Activated T-cell treated with anti-CD3 and anti-CD28 coated beads, Interleukin-2, amount 50 U/mL, for 4 hours (primary cell): ENCODE results near the gene PYGB. TPM values are rescaled to one million over a fixed set of nuclear protein-coding genes. Genes with fewer than 3 reads are reported as not detected.

Experiments used
- ATAC-seq, 2 donors: fragments of 200-7000 bp; cut with Tn5 transposase; one replicate each; pipeline ENCODE4 v1.10.0; 2021
- DNase-seq: peaks from one replicate; pipeline ENCODE4 v3.0.0-alpha.2; 2020
- H3K27me3 Mint-ChIP-seq: one replicate; pipeline ENCODE4 v1.8.0; 2021; ENCODE audit warnings: low read depth, mixed read lengths
- H3K36me3 Mint-ChIP-seq: one replicate; pipeline ENCODE4 v1.8.0; 2022; ENCODE audit warnings: mixed read lengths; ENCODE audit not compliant: insufficient read depth
- H3K4me1 Mint-ChIP-seq: one replicate; pipeline ENCODE4 v1.8.0; 2021; ENCODE audit warnings: low read depth, mixed read lengths
- H3K4me3 Mint-ChIP-seq: one replicate; pipeline ENCODE4 v1.8.0; 2021; ENCODE audit warnings: mild to moderate bottlenecking, moderate library complexity, mixed read lengths
- H3K9me3 Mint-ChIP-seq: one replicate; pipeline ENCODE4 v1.8.0; 2021; ENCODE audit warnings: mixed read lengths
- total RNA-seq, 3 donors: library from RNA; stranded (reverse); gene quantifications; one replicate each; pipeline ENCODE4 v1.2.1, GENCODE V29; 2021

The PYGB gene
- total RNA-seq, 3 donors from 2014 or later: 32.5 to 37.6 (median 34.6) TPM

- H3K9me3 Mint-ChIP-seq: peaks cover 5% of the 10 kb centered on the region
- no peak overlapping the region for H3K4me3 Mint-ChIP-seq
- H3K36me3 Mint-ChIP-seq: no peaks in the 10 kb centered on the region
- no peak for ATAC-seq
- H3K4me1 Mint-ChIP-seq: peaks cover 29% of the 10 kb centered on the region
- H3K27me3 Mint-ChIP-seq: peaks cover 3% of the 10 kb centered on the region
- no peak for DNase-seq
Measured at GRCh38 chr20:25245461-25245860, 2.4 kb upstream of the PYGB start.

- ATAC-seq: no peak
- peaks cover 5% of the 10 kb centered on the region for H3K9me3 Mint-ChIP-seq
- H3K27me3 Mint-ChIP-seq: peaks cover 3% of the 10 kb centered on the region
- no peak for DNase-seq
- H3K4me1 Mint-ChIP-seq: peaks cover 39% of the 10 kb centered on the region
- peaks cover 2% of the 10 kb centered on the region for H3K36me3 Mint-ChIP-seq
- peak overlapping the region; percentile 92 for H3K4me3 Mint-ChIP-seq
Measured at GRCh38 chr20:25246182-25246999, 1.5 kb upstream of the PYGB start.

GRCh38 chr20:25247000-25247517 lies 826 bp upstream of the PYGB start:
- no peak for DNase-seq
- Mint-ChIP-seq H3K4me1 (peaks cover 41% of the 10 kb centered on the region), H3K36me3 (peaks cover 2% of the 10 kb centered on the region), H3K9me3 (peaks cover 5% of the 10 kb centered on the region), H3K27me3 (no peaks in the 10 kb centered on the region), H3K4me3 (peak overlapping the region; percentile 92)
- no peak for ATAC-seq

DNA sequence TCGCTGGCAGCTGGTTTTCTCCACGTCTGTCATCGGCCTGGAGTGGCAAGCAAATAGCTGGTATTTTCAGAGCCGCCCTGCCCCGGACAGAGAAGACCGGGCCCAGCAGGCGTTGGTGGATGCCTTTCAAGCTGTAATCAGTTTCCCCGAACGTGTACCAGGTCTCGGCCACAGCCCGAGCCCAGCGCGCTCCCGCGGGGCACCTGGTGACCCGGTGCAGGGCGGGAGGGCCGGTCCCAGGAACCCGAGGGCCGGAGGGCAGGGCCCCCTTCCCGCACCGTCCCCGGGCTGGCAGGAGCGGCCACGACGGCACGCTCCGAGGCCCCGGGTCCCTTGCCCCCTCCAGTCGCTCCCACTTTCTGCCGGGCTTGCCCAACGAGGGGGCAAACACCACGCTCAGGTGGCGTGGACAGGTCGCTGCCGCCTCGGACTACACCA lies 348 bp upstream of the PYGB start:
- H3K27me3 Mint-ChIP-seq: no peaks in the 10 kb centered on the region
- peaks cover 42% of the 10 kb centered on the region for H3K4me1 Mint-ChIP-seq
- ATAC-seq (peak; percentile 25 to 44), DNase-seq (no peak)
- H3K9me3 Mint-ChIP-seq: peaks cover 5% of the 10 kb centered on the region
- H3K36me3 Mint-ChIP-seq: peaks cover 2% of the 10 kb centered on the region
- peak overlapping the region; percentile 92 for H3K4me3 Mint-ChIP-seq

- Mint-ChIP-seq H3K36me3 (peaks cover 4% of the 10 kb centered on the region), H3K4me3 (peak overlapping the region; percentile 88), H3K9me3 (no peaks in the 10 kb centered on the region), H3K27me3 (no peaks in the 10 kb centered on the region), H3K4me1 (peaks cover 45% of the 10 kb centered on the region)
- ATAC-seq (no peak), DNase-seq (no peak)
Measured at GRCh38 chr20:25248786-25249172, 894 bp downstream of the PYGB start.

- H3K4me3 Mint-ChIP-seq: peak overlapping the region; percentile 88
- no peaks in the 10 kb centered on the region for H3K27me3 Mint-ChIP-seq
- H3K9me3 Mint-ChIP-seq: no peaks in the 10 kb centered on the region
- ATAC-seq (no peak), DNase-seq (no peak)
- peaks cover 4% of the 10 kb centered on the region for H3K36me3 Mint-ChIP-seq
- H3K4me1 Mint-ChIP-seq: peaks cover 45% of the 10 kb centered on the region
Measured at GRCh38 chr20:25249198-25249931, 1.5 kb downstream of the PYGB start.

DNA sequence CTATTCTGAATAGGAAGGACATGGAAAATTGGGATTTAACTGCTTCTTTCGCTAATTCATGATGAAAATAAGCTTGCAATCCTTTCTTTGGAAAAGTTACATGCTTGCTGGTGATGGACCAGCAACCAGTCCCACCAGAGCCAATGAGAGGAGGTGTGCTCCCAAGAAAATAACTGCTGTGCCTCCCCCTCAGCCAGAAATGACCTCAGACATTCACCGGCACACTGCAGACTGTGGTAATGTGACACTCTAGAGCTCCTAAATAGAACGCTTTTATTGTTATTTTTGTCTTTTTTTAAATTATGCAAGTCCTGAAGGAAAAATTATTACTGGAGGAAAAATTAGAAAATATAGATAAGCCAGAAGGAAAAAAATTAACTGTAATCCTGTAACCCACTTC lies 2.6 kb downstream of the PYGB start:
- Mint-ChIP-seq H3K4me1 (peaks cover 47% of the 10 kb centered on the region), H3K4me3 (peak overlapping the region; percentile 88), H3K9me3 (no peaks in the 10 kb centered on the region), H3K27me3 (no peaks in the 10 kb centered on the region), H3K36me3 (peaks cover 4% of the 10 kb centered on the region)
- DNase-seq (no peak), ATAC-seq (no peak)

DNA sequence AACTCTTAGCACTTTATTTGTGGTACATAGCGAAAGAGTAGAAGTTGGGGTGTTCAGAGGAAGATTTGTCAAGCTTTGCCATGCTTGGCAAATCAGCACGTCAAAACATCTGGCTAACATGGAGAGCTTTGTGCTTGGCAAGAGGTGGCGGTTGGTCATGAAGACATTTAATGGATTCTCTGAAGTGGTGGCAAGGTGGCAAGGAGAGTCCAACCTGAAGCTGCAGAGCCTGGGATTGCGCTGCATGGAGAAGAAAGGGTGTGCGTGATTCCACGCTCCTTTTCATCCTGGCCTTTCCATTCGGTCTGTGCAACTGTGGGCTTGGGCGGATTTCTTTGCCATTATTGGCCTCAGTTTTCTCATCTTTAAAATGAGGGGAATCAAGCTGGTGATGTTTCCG lies 3.1 kb downstream of the PYGB start:
- Mint-ChIP-seq H3K4me3 (no peak overlapping the region), H3K9me3 (no peaks in the 10 kb centered on the region), H3K4me1 (peaks cover 47% of the 10 kb centered on the region), H3K27me3 (no peaks in the 10 kb centered on the region), H3K36me3 (peaks cover 4% of the 10 kb centered on the region)
- no peak for DNase-seq
- no peak for ATAC-seq

DNA sequence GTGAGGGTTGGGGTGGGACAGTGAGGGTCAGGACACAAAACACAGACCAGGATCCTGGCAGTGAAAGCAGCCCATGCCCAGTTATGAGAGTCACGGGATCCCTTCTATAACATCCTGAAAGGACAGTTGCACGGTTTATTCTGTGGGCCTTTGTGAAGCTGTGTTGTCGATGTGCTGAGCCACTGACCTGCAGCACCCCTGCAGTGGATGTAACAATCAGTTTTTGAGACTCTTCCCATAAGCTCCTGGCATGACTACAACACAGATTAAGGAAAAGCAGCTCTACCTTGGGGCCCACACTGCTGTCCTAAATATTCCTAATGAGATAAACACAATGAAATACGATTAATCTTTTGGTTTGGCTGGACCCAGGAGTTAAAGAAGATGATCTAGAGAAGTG lies 3.7 kb downstream of the PYGB start:
- no peaks in the 10 kb centered on the region for H3K27me3 Mint-ChIP-seq
- H3K4me1 Mint-ChIP-seq: peaks cover 42% of the 10 kb centered on the region
- no peak overlapping the region for H3K4me3 Mint-ChIP-seq
- no peak for DNase-seq
- no peaks in the 10 kb centered on the region for H3K9me3 Mint-ChIP-seq
- ATAC-seq: no peak
- H3K36me3 Mint-ChIP-seq: peaks cover 4% of the 10 kb centered on the region

DNA sequence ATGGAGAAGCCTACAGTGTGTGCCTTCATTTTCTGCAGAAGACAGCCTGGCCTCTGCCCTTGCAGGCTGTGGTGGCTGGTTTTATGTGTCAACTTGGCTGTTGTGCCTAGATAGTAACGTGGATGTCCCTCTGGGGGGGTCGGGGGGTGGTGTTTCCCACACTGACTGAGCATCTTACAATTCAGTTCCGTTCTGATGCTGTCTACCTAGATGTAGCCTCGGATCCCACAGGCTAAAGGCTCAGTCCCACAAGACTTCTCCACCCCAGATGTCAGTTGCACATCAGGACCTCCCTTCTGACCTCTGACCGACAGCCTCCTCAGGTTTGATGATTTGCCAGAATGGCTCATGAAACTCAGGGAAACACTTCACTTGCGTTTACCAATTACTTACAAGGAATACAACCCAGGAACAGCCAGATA lies 4.4 kb downstream of the PYGB start:
- no peak for DNase-seq
- no peaks in the 10 kb centered on the region for H3K27me3 Mint-ChIP-seq
- no peak for ATAC-seq
- H3K4me1 Mint-ChIP-seq: peaks cover 35% of the 10 kb centered on the region
- no peak overlapping the region for H3K4me3 Mint-ChIP-seq
- peaks cover 4% of the 10 kb centered on the region for H3K36me3 Mint-ChIP-seq
- H3K9me3 Mint-ChIP-seq: no peaks in the 10 kb centered on the region

- H3K4me3 Mint-ChIP-seq: no peak overlapping the region
- H3K27me3 Mint-ChIP-seq: no peaks in the 10 kb centered on the region
- H3K36me3 Mint-ChIP-seq: peaks cover 4% of the 10 kb centered on the region
- DNase-seq (no peak), ATAC-seq (no peak)
- H3K4me1 Mint-ChIP-seq: peaks cover 36% of the 10 kb centered on the region
- no peaks in the 10 kb centered on the region for H3K9me3 Mint-ChIP-seq
Measured at GRCh38 chr20:25252686-25253421, 5.0 kb downstream of the PYGB start.

DNA sequence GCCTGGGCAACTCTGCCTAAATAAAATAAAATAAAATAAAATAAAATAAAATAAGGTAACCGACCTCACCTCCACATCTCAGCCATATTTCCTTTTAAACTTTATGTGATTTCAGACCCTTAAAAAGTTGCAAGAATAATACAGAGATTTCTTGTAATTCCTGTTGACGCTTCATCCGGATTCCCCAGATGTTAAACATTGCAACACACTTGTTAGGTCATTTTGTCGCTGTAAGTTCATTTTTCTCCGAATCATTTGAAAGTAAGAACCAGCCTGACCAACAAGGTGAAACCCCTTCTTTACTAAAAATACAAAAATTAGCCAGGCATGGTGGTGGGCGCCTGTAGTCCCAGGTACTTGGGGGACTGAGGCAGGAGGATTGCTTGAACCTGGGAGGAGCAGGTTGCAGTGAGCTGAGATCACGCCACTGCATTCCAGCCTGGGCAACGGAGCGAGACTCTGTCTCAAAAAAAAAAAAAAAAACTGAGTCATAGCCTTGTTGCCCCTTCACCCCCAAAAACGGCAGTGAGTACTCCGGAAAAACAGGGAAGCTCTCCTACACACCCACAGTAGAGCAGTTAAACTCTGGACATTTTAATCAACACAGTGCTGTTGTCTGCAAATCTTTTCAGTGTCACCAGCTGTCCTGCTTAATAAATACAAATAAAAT lies 5.9 kb downstream of the PYGB start:
- Mint-ChIP-seq H3K4me3 (no peak overlapping the region), H3K36me3 (peaks cover 6% of the 10 kb centered on the region), H3K27me3 (no peaks in the 10 kb centered on the region), H3K4me1 (peaks cover 36% of the 10 kb centered on the region), H3K9me3 (no peaks in the 10 kb centered on the region)
- ATAC-seq (no peak), DNase-seq (no peak)

DNA sequence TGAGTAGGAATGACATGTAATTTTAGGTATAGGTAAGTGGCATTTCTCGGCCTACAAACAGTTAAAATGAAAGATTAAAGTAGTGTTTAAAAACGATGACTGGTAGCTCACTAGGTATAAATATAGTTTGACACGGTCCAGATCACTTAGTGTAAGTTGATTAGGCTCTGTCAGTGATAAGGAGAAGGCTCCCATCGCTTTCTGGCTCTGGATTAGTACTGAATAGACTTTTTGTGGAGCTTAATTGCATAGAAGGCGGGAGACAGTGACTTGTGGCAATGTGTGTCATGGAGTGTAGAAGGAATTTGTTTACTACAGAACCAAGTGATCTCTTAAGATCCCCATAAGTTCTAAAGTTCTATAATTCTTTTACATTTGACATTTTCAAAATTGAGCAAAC lies 6.7 kb downstream of the PYGB start:
- Mint-ChIP-seq H3K4me3 (no peak overlapping the region), H3K4me1 (peaks cover 36% of the 10 kb centered on the region), H3K36me3 (peaks cover 8% of the 10 kb centered on the region), H3K9me3 (no peaks in the 10 kb centered on the region), H3K27me3 (no peaks in the 10 kb centered on the region)
- DNase-seq: no peak
- no peak for ATAC-seq
